KMS-11 (cell line): ENCODE results near the gene MRPL38.
A peak's percentile ranks its signal among the peaks of the same experiment; 100 is the strongest.

Experiments
- H2AFZ ChIP-seq: fragments of 200-600 bp; sonication (generic); 2 replicates; pipeline ENCODE4 v1.6.1; 2016; ENCODE audit warnings: antibody characterized with exemption, mixed run types, low read depth
- H3K27ac ChIP-seq: fragments of 200-600 bp; sonication (generic); 2 replicates; pipeline ENCODE4 v1.6.1; 2016; ENCODE audit warnings: mild to moderate bottlenecking, mixed run types
- H3K27me3 ChIP-seq: fragments of 200-600 bp; sonication (generic); 2 replicates; pipeline ENCODE4 v1.6.1; 2017; ENCODE audit warnings: mild to moderate bottlenecking, low read depth, mixed run types, moderate library complexity; ENCODE audit not compliant: insufficient read depth
- H3K36me3 ChIP-seq: fragments of 200-600 bp; sonication (generic); 2 replicates; pipeline ENCODE4 v1.6.1; 2017; ENCODE audit warnings: mild to moderate bottlenecking, mixed run types; ENCODE audit not compliant: insufficient read depth
- H3K4me1 ChIP-seq: fragments of 200-600 bp; sonication (generic); 2 replicates; pipeline ENCODE4 v1.6.1; 2016; ENCODE audit warnings: mild to moderate bottlenecking, low read depth, mixed run types; ENCODE audit not compliant: poor library complexity, severe bottlenecking
- H3K4me2 ChIP-seq: fragments of 200-600 bp; sonication (generic); 2 replicates; pipeline ENCODE4 v1.7.0; 2016; ENCODE audit warnings: mild to moderate bottlenecking, mixed run types
- H3K4me3 ChIP-seq: fragments of 200-600 bp; sonication (generic); IDR thresholded peaks from 2 replicates; pipeline ENCODE4 v1.6.1; 2017; ENCODE audit warnings: low read depth, low read length, mixed read lengths; ENCODE audit not compliant: insufficient read depth
- H3K79me2 ChIP-seq: fragments of 200-600 bp; sonication (generic); 2 replicates; pipeline ENCODE4 v1.6.1; 2016; ENCODE audit warnings: low read depth, mixed run types; ENCODE audit not compliant: insufficient read depth
- H3K9ac ChIP-seq: fragments of 200-600 bp; sonication (generic); 2 replicates; pipeline ENCODE4 v1.6.1; 2016; ENCODE audit warnings: mild to moderate bottlenecking, mixed run types
- H4K20me1 ChIP-seq: fragments of 200-600 bp; sonication (generic); 2 replicates; pipeline ENCODE4 v1.6.1; 2016; ENCODE audit warnings: mild to moderate bottlenecking, mixed run types; ENCODE audit not compliant: insufficient read depth
- CTCF ChIP-seq: fragments of 200-600 bp; sonication (generic); conservative IDR thresholded peaks from 2 replicates; pipeline ENCODE4 v1.6.1; 2017; ENCODE audit warnings: low read depth, mild to moderate bottlenecking, antibody characterized with exemption, low read length, moderate library complexity, mixed read lengths

MRPL38 gene

GRCh38 chr17:75943491-75943890 is 38.8 kb upstream of the MRPL38 start:
- H3K27me3 ChIP-seq: no peaks in the 10 kb centered on the region
- no peaks in the 10 kb centered on the region for H3K79me2 ChIP-seq
- no peak overlapping the region for H3K4me2 ChIP-seq
- H4K20me1 ChIP-seq: no peaks in the 10 kb centered on the region
- no peaks in the 10 kb centered on the region for H3K36me3 ChIP-seq
- H3K27ac ChIP-seq: no peak overlapping the region
- H3K9ac ChIP-seq: no peak overlapping the region
- TF ChIP-seq CTCF: no peak
- H3K4me3 ChIP-seq: no peak overlapping the region
- peaks cover 12% of the 10 kb centered on the region for H3K4me1 ChIP-seq
- H2AFZ ChIP-seq: no peak overlapping the region

GRCh38 chr17:75942473-75942872 is 37.8 kb upstream of the MRPL38 start:
- H3K36me3 ChIP-seq: no peaks in the 10 kb centered on the region
- H3K9ac ChIP-seq: no peak overlapping the region
- H3K79me2 ChIP-seq: no peaks in the 10 kb centered on the region
- H3K4me1 ChIP-seq: peaks cover 12% of the 10 kb centered on the region
- H3K4me2 ChIP-seq: no peak overlapping the region
- no peak overlapping the region for H3K27ac ChIP-seq
- H3K27me3 ChIP-seq: no peaks in the 10 kb centered on the region
- no peaks in the 10 kb centered on the region for H4K20me1 ChIP-seq
- H3K4me3 ChIP-seq: no peak overlapping the region
- TF ChIP-seq CTCF: no peak
- H2AFZ ChIP-seq: no peak overlapping the region

GRCh38 chr17:75941442-75941819 is 36.7 kb upstream of the MRPL38 start:
- Histone ChIP-seq H3K36me3 (no peaks in the 10 kb centered on the region), H3K79me2 (no peaks in the 10 kb centered on the region), H3K4me3 (no peak overlapping the region), H3K4me2 (peak overlapping the region; percentile 72), H3K27me3 (no peaks in the 10 kb centered on the region), H3K27ac (peak overlapping the region; percentile 20; the same call in 1 of the 2 replicates), H4K20me1 (no peaks in the 10 kb centered on the region), H3K4me1 (peaks cover 12% of the 10 kb centered on the region), H2AFZ (peak overlapping the region; percentile 92), H3K9ac (peak overlapping the region; percentile 78; the same call in 1 of the 2 replicates)
- TF ChIP-seq CTCF: no peak

- peak within 1 kb of the TSS; percentile 72 for H3K4me2 ChIP-seq
Observed at GRCh38 chr17:75940727-75941441, 36.2 kb upstream of the MRPL38 start, which contains the start of gene FBF1. Gene FBF1, minus strand, starts transcription at chr17:75941042. Its CDS starts 2,893 bp downstream, at chr17:75938149.

More at GRCh38 chr17:75940727-75941441, 36.2 kb upstream of the MRPL38 start, which contains the start of gene FBF1:
- H3K27me3 ChIP-seq: no peaks in the 10 kb centered on the region
- no peaks in the 10 kb centered on the region for H4K20me1 ChIP-seq
- H3K27ac ChIP-seq: peak within 1 kb of the TSS; percentile 20; the same call in 1 of the 2 replicates
- peak within 1 kb of the TSS; percentile 92 for H2AFZ ChIP-seq
- no peaks in the 10 kb centered on the region for H3K36me3 ChIP-seq
- H3K4me1 ChIP-seq: peaks cover 12% of the 10 kb centered on the region
- no peak within 1 kb of the TSS for H3K4me3 ChIP-seq
- H3K79me2 ChIP-seq: no peaks in the 10 kb centered on the region
- H3K9ac ChIP-seq: peak within 1 kb of the TSS; percentile 78
- no peak for TF ChIP-seq CTCF
